Colonic mucosa (tissue), 4 donors: ENCODE data around the gene OLFM2. TPM values are rescaled to one million over a fixed set of nuclear protein-coding genes. Genes with fewer than 3 reads are reported as not detected.

Experiments used
- DNase-seq: peaks from one replicate; pipeline ENCODE4 v3.0.0-alpha.2; 2020
- H3K27ac ChIP-seq: fragments of 200-600 bp; one replicate; pipeline ENCODE4 v1.8.0; 2021
- H3K27me3 ChIP-seq: fragments of 200-600 bp; one replicate; pipeline ENCODE4 v1.8.0; 2021
- H3K36me3 ChIP-seq: fragments of 200-600 bp; one replicate; pipeline ENCODE4 v1.8.0; 2021
- H3K4me1 ChIP-seq: fragments of 200-600 bp; one replicate; pipeline ENCODE4 v1.8.0; 2021; ENCODE audit warnings: mild to moderate bottlenecking
- H3K4me3 ChIP-seq: fragments of 200-600 bp; one replicate; pipeline ENCODE4 v1.8.0; 2021
- H3K9ac ChIP-seq, 2 donors: one replicate each; pipeline ENCODE4 v1.7.0; 2013; ENCODE audit warnings: control low read depth in 2 of 2, low read depth in 2 of 2, low read length in 2 of 2
- H3K9me3 ChIP-seq: fragments of 200-600 bp; one replicate; pipeline ENCODE4 v1.8.0; 2021
- intact Hi-C: fragments of 100-400 bp; cut with DNase I; formaldehyde crosslinking; loops from one replicate; pipeline ENCODE4 v1.14.1; 2022
- total RNA-seq, 2 donors: library from RNA; stranded (reverse); fragmentation: NEBNext Ultra II Directional in 1 of 2; extraction: Animal tissue kit (Norgen Biotek cat#: 25700) in 1 of 2; gene quantifications; one replicate each; pipeline ENCODE4 v1.2.1, GENCODE V29; 2021
- TF ChIP-seq, protein P1 (sequence below): fragments of 200-600 bp; IDR thresholded peaks from one replicate; pipeline ENCODE4 v1.8.0; 2022; ENCODE audit warnings: antibody characterized with exemption, mild to moderate bottlenecking
- donor health status: healthy.
- donor health status: DM: no; HTN: no; CAD: no.
- donor health status: DM: no; HTN: no; CAD: no.

The OLFM2 gene
- total RNA-seq, 2 donors from 2014 or later = 1.2 to 1.9 TPM

DNA sequence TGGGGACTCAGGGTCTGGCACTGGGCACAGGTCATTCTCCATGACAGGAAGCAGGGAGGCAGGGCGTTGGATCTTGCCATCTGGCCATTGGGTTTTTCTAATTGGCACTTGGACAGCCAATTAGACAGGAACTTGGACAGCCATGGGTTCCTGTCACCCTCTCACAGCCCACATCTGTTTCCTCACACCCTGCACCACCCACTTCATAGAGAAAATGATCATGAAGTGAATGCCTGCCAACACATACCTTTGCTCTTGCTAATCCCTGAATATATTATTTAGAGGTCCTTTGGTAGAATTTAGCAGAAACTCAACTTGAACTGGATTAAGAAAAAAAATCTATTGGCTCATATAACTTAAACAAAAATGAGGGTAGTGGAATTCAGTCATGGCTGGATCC lies 4.9 kb upstream of the OLFM2 start:
- H3K27ac ChIP-seq = no peak overlapping the region
- no peak overlapping the region for H3K9ac ChIP-seq
- TF ChIP-seq, protein P1, sequence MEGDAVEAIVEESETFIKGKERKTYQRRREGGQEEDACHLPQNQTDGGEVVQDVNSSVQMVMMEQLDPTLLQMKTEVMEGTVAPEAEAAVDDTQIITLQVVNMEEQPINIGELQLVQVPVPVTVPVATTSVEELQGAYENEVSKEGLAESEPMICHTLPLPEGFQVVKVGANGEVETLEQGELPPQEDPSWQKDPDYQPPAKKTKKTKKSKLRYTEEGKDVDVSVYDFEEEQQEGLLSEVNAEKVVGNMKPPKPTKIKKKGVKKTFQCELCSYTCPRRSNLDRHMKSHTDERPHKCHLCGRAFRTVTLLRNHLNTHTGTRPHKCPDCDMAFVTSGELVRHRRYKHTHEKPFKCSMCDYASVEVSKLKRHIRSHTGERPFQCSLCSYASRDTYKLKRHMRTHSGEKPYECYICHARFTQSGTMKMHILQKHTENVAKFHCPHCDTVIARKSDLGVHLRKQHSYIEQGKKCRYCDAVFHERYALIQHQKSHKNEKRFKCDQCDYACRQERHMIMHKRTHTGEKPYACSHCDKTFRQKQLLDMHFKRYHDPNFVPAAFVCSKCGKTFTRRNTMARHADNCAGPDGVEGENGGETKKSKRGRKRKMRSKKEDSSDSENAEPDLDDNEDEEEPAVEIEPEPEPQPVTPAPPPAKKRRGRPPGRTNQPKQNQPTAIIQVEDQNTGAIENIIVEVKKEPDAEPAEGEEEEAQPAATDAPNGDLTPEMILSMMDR = no peak
- no peaks in the 10 kb centered on the region for H3K4me1 ChIP-seq
- DNase-seq = no peak
- H3K27me3 ChIP-seq = peaks cover 6% of the 10 kb centered on the region
- H3K9me3 ChIP-seq = no peaks in the 10 kb centered on the region
- H3K36me3 ChIP-seq = no peaks in the 10 kb centered on the region
- H3K4me3 ChIP-seq = no peak overlapping the region
- intact Hi-C loops = no loop called here

DNA sequence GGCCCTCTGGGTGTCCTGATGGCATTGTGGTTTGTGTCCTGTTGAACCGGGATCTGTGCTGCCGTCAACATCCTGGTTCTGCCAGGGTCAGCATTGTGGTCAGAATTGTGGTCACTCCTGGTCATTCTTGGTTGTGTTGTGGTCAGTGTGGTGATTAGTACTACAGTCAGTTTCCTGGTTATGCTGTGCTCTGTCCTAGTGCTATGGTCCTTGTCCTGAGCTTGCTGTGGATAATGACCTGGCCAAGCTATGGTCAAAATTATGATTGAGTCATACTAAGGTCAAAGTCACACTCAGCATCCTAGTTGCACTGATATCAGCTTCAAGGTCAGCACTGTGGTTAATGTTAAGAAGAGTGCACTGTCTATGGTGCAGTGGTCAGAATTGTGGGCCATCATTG lies 4.5 kb upstream of the OLFM2 start:
- Histone ChIP-seq H3K4me3 (no peak overlapping the region), H3K27me3 (peaks cover 9% of the 10 kb centered on the region), H3K9ac (no peak overlapping the region), H3K36me3 (no peaks in the 10 kb centered on the region), H3K4me1 (no peaks in the 10 kb centered on the region), H3K27ac (no peak overlapping the region), H3K9me3 (no peaks in the 10 kb centered on the region)
- TF ChIP-seq, protein P1 = no peak
- intact Hi-C loops = no loop called here
- DNase-seq = no peak

DNA sequence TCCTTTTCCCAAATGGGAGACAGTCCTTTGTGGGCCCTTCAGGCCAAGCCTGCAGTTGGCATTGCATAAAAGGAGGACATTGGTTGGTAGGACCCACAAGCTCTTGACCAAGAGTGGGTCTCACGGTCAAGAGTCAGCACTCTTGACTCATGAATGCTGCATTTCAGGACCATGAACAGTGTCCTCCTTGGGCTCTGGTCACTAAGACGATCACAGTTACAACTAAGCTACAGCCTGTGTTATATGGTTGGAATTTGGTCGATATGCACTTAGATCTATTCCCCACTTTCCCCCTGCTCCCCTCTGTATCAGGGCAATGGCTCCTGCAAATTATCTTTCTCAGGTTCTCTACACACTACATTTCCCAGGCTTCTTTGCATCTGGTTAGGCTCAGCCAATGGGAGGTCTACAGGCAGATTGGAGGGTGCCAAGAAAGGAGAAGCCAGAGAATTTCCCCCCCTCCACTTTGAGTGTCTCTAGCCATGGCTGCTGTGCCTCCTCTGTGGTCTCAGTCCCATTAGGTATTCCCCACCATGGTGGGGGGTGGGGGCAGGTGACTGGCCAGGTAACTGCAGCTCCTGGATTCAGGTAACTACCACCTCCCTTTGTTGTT lies 3.1 kb upstream of the OLFM2 start:
- H3K4me3 ChIP-seq = no peak overlapping the region
- no peaks in the 10 kb centered on the region for H3K9me3 ChIP-seq
- DNase-seq = no peak
- H3K27me3 ChIP-seq = peaks cover 18% of the 10 kb centered on the region
- H3K27ac ChIP-seq = no peak overlapping the region
- H3K9ac ChIP-seq = no peak overlapping the region
- intact Hi-C loops = no loop called here
- TF ChIP-seq, protein P1 = no peak
- H3K36me3 ChIP-seq = no peaks in the 10 kb centered on the region
- no peaks in the 10 kb centered on the region for H3K4me1 ChIP-seq

DNA sequence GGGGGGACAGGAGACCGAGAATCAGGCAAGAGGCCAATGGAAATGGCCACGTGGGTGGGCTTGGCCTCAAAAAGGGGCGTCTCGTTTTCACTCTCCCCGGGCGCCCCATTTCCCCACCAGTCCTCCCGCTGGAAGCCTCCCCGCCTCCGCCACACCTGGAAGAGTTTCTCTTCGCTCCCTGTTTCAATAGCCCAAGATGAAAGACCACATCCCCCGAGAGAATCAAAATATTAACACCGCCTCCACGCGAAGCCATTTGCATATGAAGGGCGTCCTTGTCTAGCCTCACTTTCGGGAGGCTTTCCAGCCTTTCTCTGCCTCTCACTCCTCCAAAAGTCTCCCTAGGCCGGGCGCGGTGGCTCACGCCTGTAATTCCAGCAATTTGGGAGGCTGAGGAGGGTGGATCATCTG lies 691 bp upstream of the OLFM2 start:
- Histone ChIP-seq H3K27ac (no peak overlapping the region), H3K27me3 (peaks cover 22% of the 10 kb centered on the region), H3K36me3 (no peaks in the 10 kb centered on the region), H3K9me3 (no peaks in the 10 kb centered on the region), H3K4me1 (no peaks in the 10 kb centered on the region), H3K9ac (no peak overlapping the region), H3K4me3 (no peak overlapping the region)
- TF ChIP-seq, protein P1 = no peak
- intact Hi-C loops = no loop called here
- DNase-seq = no peak

DNA sequence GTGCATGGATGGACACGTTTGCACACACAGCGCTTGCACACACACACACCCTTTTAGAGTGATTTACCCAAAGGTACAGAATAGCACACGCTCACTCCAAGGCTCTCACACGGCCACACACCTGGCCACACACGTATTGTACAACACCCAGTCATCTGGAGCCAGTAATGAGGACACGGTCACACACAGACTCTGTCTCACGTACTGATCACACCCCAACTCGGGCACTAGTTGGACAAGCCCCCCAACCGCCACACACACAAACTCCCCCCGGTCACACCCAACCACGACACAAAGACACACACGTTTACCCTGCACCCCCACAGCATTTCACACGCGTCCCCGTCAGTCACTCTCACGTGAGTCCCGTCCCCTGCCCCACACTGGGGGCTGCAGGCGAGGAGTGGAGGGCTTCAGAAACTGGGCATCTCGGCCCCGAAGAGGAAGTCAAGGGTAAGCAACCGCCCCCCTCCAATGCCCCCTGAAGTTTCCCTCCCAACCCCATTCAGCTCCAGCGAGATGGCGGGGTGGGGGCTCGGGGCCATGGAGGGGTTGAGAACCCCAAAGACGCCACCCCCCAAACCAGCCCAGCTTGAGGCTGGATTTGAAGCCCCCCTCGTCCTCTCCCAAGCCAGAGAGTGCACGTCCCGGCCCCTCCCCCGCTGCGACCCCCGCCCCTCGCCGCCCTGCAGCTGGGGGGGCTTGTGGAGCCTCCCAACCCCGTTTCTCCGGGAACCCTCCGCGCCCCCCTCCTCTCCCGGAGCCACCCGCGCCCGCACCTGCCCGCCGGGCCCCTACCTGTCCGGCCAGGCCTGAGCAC lies 599 bp downstream of the OLFM2 start:
- H3K36me3 ChIP-seq = no peaks in the 10 kb centered on the region
- no peaks in the 10 kb centered on the region for H3K4me1 ChIP-seq
- peak overlapping the region in 1 of 2 donors; percentile 12 for H3K9ac ChIP-seq
- H3K27ac ChIP-seq = no peak overlapping the region
- intact Hi-C loops = loop anchor here (2.0 kb wide), 1 partner anchor 91 kb away; no protein-coding TSS in a partner anchor
- peaks cover 22% of the 10 kb centered on the region for H3K27me3 ChIP-seq
- no peaks in the 10 kb centered on the region for H3K9me3 ChIP-seq
- no peak for DNase-seq
- TF ChIP-seq, protein P1 = no peak
- H3K4me3 ChIP-seq = no peak overlapping the region
